GM21381 (cell line): ENCODE measurements around the gene NOL4.
"Not testable (repeated sequence)": the region's sequence is repeated elsewhere in the genome, so short reads cannot be mapped to it uniquely, and the experiment has no call there.

ENCODE experiments used
- ATAC-seq: cut with Tn5 transposase; IDR thresholded peaks from one replicate; pipeline ENCODE4 v1.9.1; 2021; ENCODE audit warnings: mild to moderate bottlenecking, moderate library complexity; ENCODE audit not compliant: unreplicated experiment

NOL4 gene

GRCh38 chr18:34224423-34225217, at the start of gene NOL4:
NOL4 (minus strand) TSS chr18:34224913; CDS start chr18:34223253, 1,660 bp downstream.
- ATAC-seq = no peak

DNA sequence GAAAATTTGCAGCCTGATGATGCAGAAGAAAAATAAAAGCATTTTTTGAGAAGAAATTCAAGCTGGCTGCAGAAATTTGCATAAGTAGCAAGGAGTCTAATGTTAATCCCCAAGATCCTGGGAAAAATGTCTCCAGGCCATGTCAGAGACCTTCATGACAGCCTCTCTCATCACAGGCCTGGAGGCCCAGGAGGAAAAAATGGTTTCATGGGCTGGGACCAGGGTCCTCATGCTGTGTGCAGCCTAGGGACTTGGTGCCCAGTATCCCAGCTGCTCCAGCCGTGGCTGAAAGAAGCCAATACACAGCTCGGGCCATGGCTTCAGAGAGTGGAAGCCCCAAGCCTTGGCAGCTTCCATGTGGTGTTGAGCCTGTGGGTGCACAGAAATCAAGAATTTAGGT, 41.3 kb upstream of the NOL4 start:
- not testable (repeated sequence) for ATAC-seq

DNA sequence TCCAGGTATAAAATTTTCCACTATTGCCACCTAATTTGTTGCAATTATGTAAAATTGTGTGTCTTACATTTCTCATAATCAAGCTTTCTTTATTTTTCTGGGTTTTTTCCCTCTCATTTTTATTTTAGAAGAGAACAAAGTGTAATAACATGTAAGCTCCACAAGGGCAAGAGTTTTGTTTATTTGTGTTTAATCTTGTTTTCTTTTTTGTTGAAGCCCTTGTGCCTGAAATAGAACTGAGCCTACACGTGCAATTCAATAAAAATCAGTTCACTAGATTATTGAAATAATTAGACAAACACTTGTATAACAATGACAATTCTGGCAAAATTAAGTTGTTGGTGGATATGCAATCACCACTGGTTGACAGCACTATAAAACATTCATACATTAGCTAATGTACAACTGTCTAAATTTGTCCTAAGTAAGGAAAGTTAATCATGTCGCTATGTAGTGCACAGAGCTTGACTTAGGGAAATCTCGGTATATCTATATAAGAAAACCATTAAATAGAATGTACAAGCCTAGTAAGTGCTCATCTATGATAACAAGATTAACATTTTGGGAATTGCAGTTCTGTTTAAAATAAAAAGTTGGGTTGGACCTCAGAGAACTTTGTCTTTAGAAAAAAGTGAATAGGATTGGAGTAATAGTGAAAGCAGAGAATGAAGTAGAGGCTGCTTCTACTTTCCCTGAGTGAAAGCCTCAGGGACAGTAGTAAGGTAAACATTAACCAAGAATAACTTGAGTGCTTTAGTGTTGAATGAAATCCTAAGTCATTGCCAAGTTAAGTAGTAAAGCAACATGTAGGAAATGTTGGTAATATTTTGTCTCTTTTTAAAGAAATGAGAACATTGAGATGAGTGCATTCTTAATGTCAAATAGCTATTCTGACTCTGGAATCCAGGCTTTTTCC, 37.4 kb upstream of the NOL4 start:
- no peak for ATAC-seq

DNA sequence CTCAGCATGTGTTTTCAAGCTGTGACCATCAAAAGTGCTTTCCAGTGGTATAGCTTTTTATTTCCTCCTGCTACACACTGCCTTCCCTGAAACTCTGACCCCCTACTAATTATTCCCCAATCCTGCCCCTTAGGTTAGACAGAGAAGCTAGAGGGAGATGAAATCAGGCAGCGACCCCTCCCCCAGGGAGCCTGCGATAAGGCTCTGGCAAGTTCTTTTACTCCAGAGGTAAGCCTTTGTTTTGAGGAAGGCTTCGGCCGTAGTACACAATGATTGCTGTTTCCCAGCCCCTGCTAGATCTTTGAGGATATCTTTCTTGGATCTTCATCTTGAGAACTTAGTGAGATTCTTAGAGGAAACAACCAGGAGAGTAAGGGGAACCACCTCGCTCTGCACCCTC, 33.5 kb upstream of the NOL4 start:
- ATAC-seq = no peak

- ATAC-seq = no peak
These were observed 27.2 kb upstream of the NOL4 start for GRCh38 chr18:34251919-34252318.

GRCh38 chr18:34248727-34249126, 24.0 kb upstream of the NOL4 start:
- ATAC-seq = no peak

DNA sequence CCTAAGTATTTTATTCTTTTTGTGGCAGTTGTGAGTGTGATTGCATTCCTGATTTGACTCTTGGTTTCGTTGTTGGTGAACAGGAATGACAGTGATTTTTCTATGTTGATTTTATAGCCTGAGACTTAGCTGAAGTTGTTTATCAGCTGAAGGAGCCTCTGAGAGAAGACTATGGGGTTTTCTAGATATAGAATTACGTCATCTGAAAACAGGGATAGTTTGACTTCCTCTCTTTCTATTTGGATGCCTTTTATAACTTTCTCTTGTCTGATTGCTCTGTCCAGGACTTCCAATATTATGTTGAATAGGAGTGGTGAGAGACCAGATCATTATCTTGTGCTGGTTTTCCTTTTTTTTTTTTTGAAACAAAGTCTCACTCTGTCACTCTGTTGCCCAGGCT, 18.0 kb upstream of the NOL4 start:
- no peak for ATAC-seq

DNA sequence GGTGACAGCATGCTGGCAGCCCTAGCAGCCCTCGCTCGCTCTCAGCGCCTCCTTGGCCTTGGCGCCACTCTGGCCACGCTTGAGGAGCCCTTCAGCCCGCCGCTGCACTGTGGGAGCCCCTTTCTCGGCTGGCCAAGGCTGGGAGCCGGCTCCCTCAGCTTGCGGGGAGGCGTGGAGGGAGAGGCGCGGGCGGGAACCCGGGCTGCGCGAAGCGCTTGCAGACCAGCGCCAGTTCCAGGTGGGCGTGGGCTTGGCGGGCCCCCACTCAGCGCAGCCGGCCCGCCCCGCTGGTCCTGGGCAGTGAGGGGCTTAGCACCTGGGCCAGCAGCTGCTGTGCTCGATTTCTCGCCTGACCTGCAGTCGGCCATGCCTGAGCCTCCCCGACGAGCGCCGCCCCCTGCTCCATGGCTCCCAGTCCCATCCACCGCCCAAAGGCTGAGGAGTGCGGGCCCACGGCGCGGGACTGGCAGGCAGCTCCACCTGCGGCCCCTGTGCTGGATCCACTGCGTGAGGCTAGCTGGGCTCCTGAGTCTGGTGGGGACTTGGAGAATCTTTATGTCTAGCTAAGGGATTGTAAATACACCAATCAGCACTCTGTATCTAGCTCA, 9.2 kb upstream of the NOL4 start:
- not testable (repeated sequence) for ATAC-seq

GRCh38 chr18:34225218-34225553, 473 bp upstream of the NOL4 start:
- ATAC-seq = no peak

DNA sequence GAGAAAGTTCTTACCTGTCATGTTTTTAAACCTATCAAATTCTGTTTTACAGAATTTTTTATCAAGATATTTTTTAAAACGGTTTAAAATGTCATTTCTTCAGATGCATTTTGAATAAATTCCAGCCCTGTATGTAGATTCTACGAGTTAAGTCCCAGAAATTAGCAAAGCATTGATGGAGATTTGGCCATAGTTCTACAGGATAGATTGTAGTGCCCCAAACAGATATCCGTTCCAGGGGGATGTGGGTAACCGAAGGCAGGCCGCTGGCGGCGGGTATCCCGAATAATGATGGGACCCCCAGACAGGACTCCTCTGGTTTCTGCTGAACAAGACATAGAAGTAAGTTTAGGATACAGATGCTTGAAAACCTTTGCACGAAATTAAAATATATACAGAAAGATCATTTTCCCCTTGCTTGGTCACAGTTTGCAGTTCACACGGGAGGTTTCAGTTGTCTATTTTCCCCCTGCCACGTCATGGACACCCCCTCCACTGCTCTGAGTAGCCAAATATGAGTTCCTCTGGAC, 755 bp downstream of the NOL4 start:
- ATAC-seq = no peak

DNA sequence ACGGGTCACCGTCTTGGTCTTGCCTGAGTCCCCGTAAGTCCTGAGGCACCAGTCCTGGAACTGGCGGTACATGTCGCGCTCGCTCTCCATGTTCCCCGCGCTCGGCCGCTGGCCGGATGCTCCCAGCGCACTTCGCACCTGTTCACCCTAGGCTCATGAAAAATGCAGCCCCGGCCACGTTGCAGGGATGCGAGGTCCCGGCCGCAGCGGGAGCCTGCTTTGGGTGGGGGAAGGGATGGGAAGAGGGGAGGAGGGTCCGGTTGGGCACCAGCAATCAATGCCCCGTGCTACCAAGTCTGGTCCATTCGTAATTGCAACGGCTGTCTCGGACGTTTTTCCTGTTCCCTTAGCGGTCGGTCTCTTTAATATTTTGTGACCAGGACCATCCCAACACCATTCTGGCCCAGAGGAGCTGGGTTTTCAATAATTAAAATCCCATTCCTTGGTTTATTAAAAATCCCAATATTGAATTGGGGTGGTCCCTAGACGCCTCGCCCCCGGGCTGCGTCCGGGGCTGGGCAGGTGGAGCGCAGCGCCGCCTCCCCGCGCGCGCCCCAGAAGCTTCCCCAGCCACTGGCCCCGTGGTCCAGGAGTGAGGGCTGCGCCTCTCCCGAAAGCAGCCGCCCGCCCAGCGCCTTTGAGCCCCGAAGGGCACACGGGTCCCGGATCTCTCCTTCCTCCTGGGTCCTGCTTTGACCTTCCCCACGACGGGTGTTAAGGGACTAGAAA, 1.4 kb downstream of the NOL4 start:
- ATAC-seq = no peak

DNA sequence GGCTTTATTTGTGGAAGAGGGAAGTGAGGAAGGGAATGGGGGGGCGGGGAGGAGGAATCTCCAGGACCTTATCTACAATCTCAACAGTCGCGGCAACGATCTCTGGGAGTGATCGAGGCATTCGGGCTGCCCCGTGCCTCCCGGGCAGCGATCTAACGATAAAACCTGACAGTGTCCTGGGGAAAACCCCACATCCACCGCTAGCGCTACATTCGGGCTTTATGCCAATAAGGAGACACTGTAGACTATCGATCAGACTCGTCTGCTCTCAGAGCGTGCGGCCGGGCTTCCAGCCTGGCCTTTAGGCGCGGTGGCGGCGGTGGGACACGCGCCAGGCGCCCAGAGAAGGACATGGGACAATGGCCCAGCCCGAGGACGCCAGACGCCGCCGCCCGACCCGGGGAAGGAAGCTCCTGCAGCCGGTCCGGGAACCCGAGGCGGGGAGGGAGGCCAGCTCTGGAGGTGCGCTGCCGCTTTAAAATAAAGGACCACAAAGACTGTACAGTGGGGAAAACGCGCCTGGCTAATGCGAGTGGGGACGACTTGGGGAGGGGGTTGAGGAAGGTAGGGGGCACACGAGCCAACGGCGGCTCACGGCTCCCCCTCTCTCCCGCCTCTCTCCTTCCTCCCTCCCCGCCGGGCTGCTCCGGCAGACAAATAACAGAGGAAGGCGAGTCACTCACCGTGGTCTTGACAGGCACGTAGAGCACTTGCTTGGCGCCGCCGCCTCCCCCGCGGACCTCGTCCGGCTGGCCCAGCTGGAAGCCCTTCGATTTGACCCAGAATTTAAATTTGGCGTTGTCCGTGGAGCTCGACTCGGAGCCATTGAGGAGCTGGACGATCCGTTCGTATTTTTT, 2.2 kb downstream of the NOL4 start:
- no peak for ATAC-seq

DNA sequence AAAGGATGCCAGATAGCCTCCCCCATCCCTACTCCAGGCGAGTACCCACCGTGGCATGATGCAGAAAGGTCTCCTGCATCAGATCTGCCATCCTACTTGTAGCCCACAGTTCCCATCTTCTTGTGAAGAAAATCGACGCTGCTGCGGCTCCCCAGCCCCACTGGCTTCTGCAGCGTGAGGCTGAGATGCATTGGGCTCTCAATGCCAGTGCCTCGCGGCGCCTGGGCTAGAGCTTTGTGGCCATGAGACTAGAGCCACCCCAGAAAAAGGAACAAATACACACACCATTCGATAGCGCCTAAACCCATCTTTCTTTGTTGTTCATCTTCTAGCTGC, 2.8 kb downstream of the NOL4 start:
- no peak for ATAC-seq

- no peak for ATAC-seq
These were observed 4.5 kb downstream of the NOL4 start for GRCh38 chr18:34220081-34220815.

DNA sequence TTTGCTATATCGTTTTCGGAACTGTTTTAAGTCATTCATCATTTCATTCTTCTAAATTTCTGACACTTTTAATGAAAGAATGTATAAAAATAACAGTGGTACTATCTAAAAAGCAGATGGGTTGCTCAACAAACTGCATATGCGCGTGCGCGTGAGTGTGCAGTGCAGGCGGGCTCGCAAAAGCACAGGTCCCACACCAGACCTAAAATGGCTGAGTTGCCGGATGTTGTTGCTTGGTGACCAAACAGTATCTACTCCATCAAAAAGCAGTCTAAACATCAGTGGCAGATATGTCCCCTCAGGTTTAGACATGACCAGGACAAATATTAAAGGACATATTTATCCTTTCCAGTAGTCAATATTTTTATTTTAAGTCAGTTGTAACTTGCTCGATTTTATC, 5.1 kb downstream of the NOL4 start:
- no peak for ATAC-seq

GRCh38 chr18:34212511-34212910, 12.2 kb downstream of the NOL4 start:
- ATAC-seq = no peak

GRCh38 chr18:34207344-34207851, 17.3 kb downstream of the NOL4 start:
- no peak for ATAC-seq

GRCh38 chr18:34203866-34204265, 20.8 kb downstream of the NOL4 start:
- ATAC-seq = no peak

- no peak for ATAC-seq
These were observed 28.5 kb downstream of the NOL4 start for GRCh38 chr18:34196256-34196655.
